ENCODE data around the gene IFNLR1.

The IFNLR1 gene

GRCh38 chr1:24169286-24169685 lies 17.8 kb downstream of the IFNLR1 start:
- ATAC-seq (ENCODE audit: low read depth) (no peak), DNase-seq (ENCODE audit: low spot score) (no peak)
- H3K4me1 ChIP-seq (ENCODE audit: insufficient read depth, poor library complexity, severe bottlenecking) = no peaks in the 10 kb centered on the region
- TF ChIP-seq CTCF (IDR thresholded peaks at IDR 0.05; ENCODE audit: poor library complexity, severe bottlenecking) = no peak
- H3K4me3 ChIP-seq (ENCODE audit: severe bottlenecking) = no peak overlapping the region
- H3K27ac ChIP-seq (ENCODE audit: poor library complexity, severe bottlenecking) = no peak overlapping the region
- H3K9me3 ChIP-seq (ENCODE audit: severe bottlenecking) = no peaks in the 10 kb centered on the region
- H3K27me3 ChIP-seq (ENCODE audit: insufficient read depth, poor library complexity, severe bottlenecking) = no peaks in the 10 kb centered on the region
- H3K36me3 ChIP-seq (ENCODE audit: low read depth) = peaks cover 22% of the 10 kb centered on the region

GRCh38 chr1:24168245-24168644 lies 18.8 kb downstream of the IFNLR1 start:
- H3K36me3 ChIP-seq (ENCODE audit: low read depth) = peaks cover 22% of the 10 kb centered on the region
- no peak overlapping the region for H3K27ac ChIP-seq (ENCODE audit: poor library complexity, severe bottlenecking)
- ATAC-seq (ENCODE audit: low read depth) (no peak), DNase-seq (ENCODE audit: low spot score) (no peak)
- H3K4me3 ChIP-seq (ENCODE audit: severe bottlenecking) = no peak overlapping the region
- H3K4me1 ChIP-seq (ENCODE audit: insufficient read depth, poor library complexity, severe bottlenecking) = no peaks in the 10 kb centered on the region
- no peak for TF ChIP-seq CTCF (IDR thresholded peaks at IDR 0.05; ENCODE audit: poor library complexity, severe bottlenecking)
- no peaks in the 10 kb centered on the region for H3K27me3 ChIP-seq (ENCODE audit: insufficient read depth, poor library complexity, severe bottlenecking)
- no peaks in the 10 kb centered on the region for H3K9me3 ChIP-seq (ENCODE audit: severe bottlenecking)

- TF ChIP-seq CTCF (IDR thresholded peaks at IDR 0.05; ENCODE audit: poor library complexity, severe bottlenecking) = no peak
- H3K4me3 ChIP-seq (ENCODE audit: severe bottlenecking) = no peak overlapping the region
- no peaks in the 10 kb centered on the region for H3K4me1 ChIP-seq (ENCODE audit: insufficient read depth, poor library complexity, severe bottlenecking)
- H3K27ac ChIP-seq (ENCODE audit: poor library complexity, severe bottlenecking) = no peak overlapping the region
- H3K36me3 ChIP-seq (ENCODE audit: low read depth) = peaks cover 17% of the 10 kb centered on the region
- H3K27me3 ChIP-seq (ENCODE audit: insufficient read depth, poor library complexity, severe bottlenecking) = no peaks in the 10 kb centered on the region
- H3K9me3 ChIP-seq (ENCODE audit: severe bottlenecking) = no peaks in the 10 kb centered on the region
- DNase-seq (ENCODE audit: low spot score) (no peak), ATAC-seq (ENCODE audit: low read depth) (no peak)
Measured at GRCh38 chr1:24167008-24167407, 20.1 kb downstream of the IFNLR1 start.

GRCh38 chr1:24165500-24165899 lies 21.6 kb downstream of the IFNLR1 start:
- H3K27me3 ChIP-seq (ENCODE audit: insufficient read depth, poor library complexity, severe bottlenecking) = no peaks in the 10 kb centered on the region
- H3K27ac ChIP-seq (ENCODE audit: poor library complexity, severe bottlenecking) = no peak overlapping the region
- peaks cover 3% of the 10 kb centered on the region for H3K4me1 ChIP-seq (ENCODE audit: insufficient read depth, poor library complexity, severe bottlenecking)
- ATAC-seq (ENCODE audit: low read depth) = no peak
- no peak for TF ChIP-seq CTCF (IDR thresholded peaks at IDR 0.05; ENCODE audit: poor library complexity, severe bottlenecking)
- H3K9me3 ChIP-seq (ENCODE audit: severe bottlenecking) = no peaks in the 10 kb centered on the region
- peaks cover 12% of the 10 kb centered on the region for H3K36me3 ChIP-seq (ENCODE audit: low read depth)
- DNase-seq (ENCODE audit: low spot score) = no peak
- no peak overlapping the region for H3K4me3 ChIP-seq (ENCODE audit: severe bottlenecking)

GRCh38 chr1:24164004-24164403 lies 23.1 kb downstream of the IFNLR1 start:
- Histone ChIP-seq H3K4me3 (ENCODE audit: severe bottlenecking) (no peak overlapping the region), H3K9me3 (ENCODE audit: severe bottlenecking) (no peaks in the 10 kb centered on the region), H3K36me3 (ENCODE audit: low read depth) (peaks cover 9% of the 10 kb centered on the region), H3K4me1 (ENCODE audit: insufficient read depth, poor library complexity, severe bottlenecking) (peaks cover 3% of the 10 kb centered on the region), H3K27ac (ENCODE audit: poor library complexity, severe bottlenecking) (no peak overlapping the region), H3K27me3 (ENCODE audit: insufficient read depth, poor library complexity, severe bottlenecking) (no peaks in the 10 kb centered on the region)
- TF ChIP-seq CTCF (IDR thresholded peaks at IDR 0.05; ENCODE audit: poor library complexity, severe bottlenecking) = no peak
- DNase-seq (ENCODE audit: low spot score) = no peak
- ATAC-seq (ENCODE audit: low read depth) = no peak

Measured in RWPE2 (cell line).